ENCODE results near the gene GRM5. TPM values are rescaled to one million over a fixed set of nuclear protein-coding genes. Genes with fewer than 3 reads are reported as not detected.

Gene GRM5
- total RNA-seq, 4 donors from 2014 or later = under 0.01 to 1.8 (median under 0.01) TPM; not detected in 1

DNA sequence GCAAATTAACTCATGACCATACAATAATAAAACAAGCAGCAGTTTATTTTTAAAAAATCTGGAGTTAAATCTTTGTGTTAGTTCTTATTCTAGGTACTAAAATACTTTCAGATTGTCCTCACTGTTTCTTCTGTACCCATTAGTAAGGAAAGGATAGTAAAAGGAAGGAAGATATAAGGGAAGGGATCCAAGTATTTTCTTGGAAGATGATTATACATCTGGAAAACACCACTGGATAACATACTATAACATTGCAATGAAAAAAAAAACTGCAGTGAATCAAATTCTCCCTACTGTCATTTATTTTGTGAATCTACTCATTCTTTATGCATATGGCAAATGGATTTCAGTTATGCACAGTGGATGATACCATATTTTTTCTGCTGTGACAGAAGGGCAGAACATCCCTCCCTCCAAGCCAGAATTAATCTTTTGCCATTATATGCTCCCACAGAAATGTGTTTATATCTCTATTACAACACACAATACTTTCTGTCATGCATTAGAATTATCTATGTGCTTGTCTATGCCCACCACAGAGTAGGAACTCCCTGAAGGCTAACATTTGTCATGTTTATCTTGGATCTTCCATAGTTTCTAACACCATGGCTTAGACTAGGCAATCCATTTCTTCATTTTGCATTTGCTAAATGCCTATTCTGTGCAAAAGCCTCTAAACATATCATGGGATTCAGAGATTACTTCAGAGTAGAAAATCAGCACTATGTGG lies 446.0 kb downstream of the GRM5 start:
- no peak for TF ChIP-seq EP300 (IDR thresholded peaks at IDR 0.05)
- no peak for TF ChIP-seq POLR2A (IDR thresholded peaks at IDR 0.05)
- TF ChIP-seq CTCF (IDR thresholded peaks at IDR 0.05) = no peak
- Histone ChIP-seq H3K4me3 (no peak overlapping the region), H3K9me3 (no peaks in the 10 kb centered on the region), H3K27me3 (no peaks in the 10 kb centered on the region), H3K36me3 (no peaks in the 10 kb centered on the region), H3K4me1 (peaks cover 0 to 8% (median 0%) of the 10 kb centered on the region in 4 donors), H3K27ac (no peak overlapping the region)
- no peak for DNase-seq (ENCODE audit: low spot score in 2 of 2)

DNA sequence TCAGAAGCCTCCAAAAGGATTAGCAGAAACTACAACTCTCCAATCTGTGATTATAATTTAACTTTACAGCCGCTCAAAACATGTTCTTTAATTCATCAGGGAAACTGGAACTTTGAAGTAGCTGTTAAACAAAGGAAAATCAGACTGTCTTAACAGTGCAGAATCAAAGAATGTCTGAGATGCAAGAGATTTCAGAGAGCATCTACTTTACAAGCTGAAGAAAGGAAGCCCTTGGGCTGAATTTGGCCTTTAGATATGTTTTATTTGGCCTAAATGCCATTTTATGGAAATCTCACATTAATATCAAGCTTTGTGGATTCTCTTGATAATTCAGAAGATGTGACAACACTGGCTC lies 446.7 kb downstream of the GRM5 start:
- Histone ChIP-seq H3K27ac (no peak overlapping the region), H3K27me3 (no peaks in the 10 kb centered on the region), H3K9me3 (no peaks in the 10 kb centered on the region), H3K4me3 (no peak overlapping the region), H3K36me3 (no peaks in the 10 kb centered on the region), H3K4me1 (peaks cover 0 to 8% (median 0%) of the 10 kb centered on the region in 4 donors)
- no peak for DNase-seq (ENCODE audit: low spot score in 2 of 2)
- TF ChIP-seq EP300 (IDR thresholded peaks at IDR 0.05) (no peak), POLR2A (IDR thresholded peaks at IDR 0.05) (no peak), CTCF (IDR thresholded peaks at IDR 0.05) (no peak)
- 51% methylated on average over 1 of the region's 1 CpG for WGBS, 2 donors

DNA sequence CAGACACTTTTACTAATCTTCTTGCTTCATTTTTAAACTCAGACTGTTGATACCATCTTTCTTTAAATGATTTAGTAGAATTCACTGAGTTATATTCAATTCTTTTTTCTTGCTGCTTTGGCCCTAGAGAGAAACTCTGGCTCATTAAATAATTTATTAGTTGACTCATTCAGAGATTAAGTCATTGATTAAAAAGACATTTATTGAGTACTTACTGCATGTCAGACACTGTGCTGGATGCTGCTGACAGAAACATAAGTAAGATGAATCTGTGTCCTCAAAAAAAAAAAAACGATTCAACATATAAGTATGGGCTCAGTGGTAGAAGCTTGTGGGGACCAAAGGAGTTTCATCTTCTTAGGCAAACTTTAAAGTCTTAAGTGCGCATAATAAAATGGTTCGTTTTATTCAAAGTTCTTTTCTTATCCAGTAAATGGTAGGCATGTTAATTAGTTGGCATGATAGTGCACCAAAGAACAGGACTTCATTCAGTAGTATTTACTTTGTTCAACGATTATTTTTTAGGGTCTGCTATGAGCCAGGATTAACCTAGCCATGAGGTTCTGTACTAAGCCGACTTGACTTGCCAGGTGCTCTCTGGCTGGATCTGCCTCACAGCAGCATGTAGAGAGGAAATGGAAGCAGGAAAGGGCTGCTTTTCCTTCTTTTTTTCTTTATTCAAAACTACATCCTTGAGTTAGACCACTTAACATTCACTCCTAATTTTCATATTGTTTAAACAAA lies 447.3 kb downstream of the GRM5 start:
- H3K9me3 ChIP-seq = no peaks in the 10 kb centered on the region
- no peak for DNase-seq (ENCODE audit: low spot score in 2 of 2)
- H3K27ac ChIP-seq = no peak overlapping the region
- no peak overlapping the region for H3K4me3 ChIP-seq
- peaks cover 0 to 8% (median 0%) of the 10 kb centered on the region in 4 donors for H3K4me1 ChIP-seq
- no peaks in the 10 kb centered on the region for H3K27me3 ChIP-seq
- WGBS, 2 donors = 40 to 46% methylated on average over 5 of the region's 5 CpGs
- TF ChIP-seq POLR2A (IDR thresholded peaks at IDR 0.05) (no peak), EP300 (IDR thresholded peaks at IDR 0.05) (no peak), CTCF (IDR thresholded peaks at IDR 0.05) (no peak)
- H3K36me3 ChIP-seq = no peaks in the 10 kb centered on the region

DNA sequence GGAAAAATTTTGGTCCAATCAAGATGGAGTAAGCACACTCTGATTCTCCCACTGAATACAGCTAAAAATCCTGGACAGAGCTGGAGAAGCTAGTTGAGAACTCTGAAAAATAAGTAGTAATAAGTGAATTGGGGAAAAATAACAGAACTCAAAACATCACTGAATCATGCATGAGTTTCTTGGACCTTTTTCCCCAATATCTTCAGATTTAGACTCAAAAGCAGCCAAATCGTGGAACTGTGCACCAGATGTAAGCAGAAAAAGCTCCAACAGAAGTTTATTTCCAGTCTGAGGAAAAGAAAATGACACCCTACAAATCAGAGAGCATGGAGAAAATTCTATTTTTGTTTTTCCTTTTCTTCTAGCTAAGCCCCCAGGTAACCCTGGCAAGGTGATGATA lies 448.6 kb downstream of the GRM5 start:
- H3K36me3 ChIP-seq = no peaks in the 10 kb centered on the region
- TF ChIP-seq POLR2A (IDR thresholded peaks at IDR 0.05) (no peak), EP300 (IDR thresholded peaks at IDR 0.05) (no peak), CTCF (IDR thresholded peaks at IDR 0.05) (no peak)

DNA sequence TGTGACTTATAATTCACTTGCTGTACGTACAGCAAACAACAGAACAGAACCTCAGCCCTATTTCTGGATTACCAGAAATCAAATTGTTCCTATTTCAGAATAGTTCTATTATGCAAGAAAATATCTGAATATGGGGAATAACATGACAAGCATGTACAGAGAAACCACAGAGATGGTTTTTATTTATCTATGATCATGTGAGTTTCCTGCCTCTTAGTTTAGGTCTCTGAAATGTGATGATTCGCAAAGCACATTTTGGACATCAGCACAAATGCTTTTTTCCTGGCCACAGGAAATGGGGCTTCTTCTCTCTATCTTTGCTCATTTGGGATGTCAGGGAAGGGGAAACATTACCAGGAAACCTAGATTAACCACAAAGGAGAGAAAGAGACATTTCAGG lies 461.5 kb downstream of the GRM5 start:
- 55 to 59% methylated on average over 2 of the region's 2 CpGs for WGBS, 2 donors
- H3K27ac ChIP-seq = peak overlapping the region in 2 of 4 donors; percentile 30 to 73
- H3K4me1 ChIP-seq = peaks cover 0 to 23% (median 0%) of the 10 kb centered on the region in 4 donors
- no peaks in the 10 kb centered on the region for H3K36me3 ChIP-seq
- DNase-seq (ENCODE audit: low spot score in 2 of 2) = no peak
- TF ChIP-seq POLR2A (IDR thresholded peaks at IDR 0.05) = no peak
- TF ChIP-seq CTCF (IDR thresholded peaks at IDR 0.05) = no peak
- TF ChIP-seq EP300 (IDR thresholded peaks at IDR 0.05) = peak in 1 of 2 donors; percentile 51
- H3K4me3 ChIP-seq = no peak overlapping the region
- no peaks in the 10 kb centered on the region for H3K27me3 ChIP-seq
- H3K9me3 ChIP-seq = no peaks in the 10 kb centered on the region

More for the DNA sequence above, 448.6 kb downstream of the GRM5 start:
- no peak overlapping the region for H3K27ac ChIP-seq
- WGBS, 2 donors = 81 to 85% methylated on average over 1 of the region's 1 CpG
- no peak overlapping the region for H3K4me3 ChIP-seq
- H3K9me3 ChIP-seq = no peaks in the 10 kb centered on the region
- H3K4me1 ChIP-seq = peaks cover 0 to 8% (median 0%) of the 10 kb centered on the region in 4 donors
- H3K27me3 ChIP-seq = no peaks in the 10 kb centered on the region
- DNase-seq (ENCODE audit: low spot score in 2 of 2) = no peak

Data from tibial nerve (tissue), 4 donors.